Adipose tissue (tissue), 3 donors: ENCODE measurements around the gene RBP7. TPM values are rescaled to one million over a fixed set of nuclear protein-coding genes. Genes with fewer than 3 reads are reported as not detected.
"Not testable (repeated sequence)": the region's sequence is repeated elsewhere in the genome, so short reads cannot be mapped to it uniquely, and the experiment has no call there.

ENCODE experiments used
- H3K27ac ChIP-seq: one replicate; pipeline ENCODE4 v1.5.1; 2013; ENCODE audit warnings: low read depth, low read length
- WGBS, 3 donors: extraction: QIAGEN DNeasy Blood & Tissue Kit; methylation state at CpG; one replicate each; pipeline ENCODE4 v1.1.7; 2013; 5-methylcytosine and 5-hydroxymethylcytosine counted together
- polyA plus RNA-seq, 3 donors: library from polyadenylated mRNA; stranded (reverse); fragments of 200-250 nt; gene quantifications; one replicate each; pipeline ENCODE4 v1.2.3, GENCODE V29; 2013
- donor health status: healthy with polysubstance abuse.
- donor health status: Bipolar disorder and iron deficiency.
- donor health status: healthy.

Gene RBP7
- 100 to 1,000 TPM in 2 of 3 donors, 10 to 100 TPM in 1; 14.7 to 162 (median 139) TPM for polyA plus RNA-seq

- H3K27ac ChIP-seq = no peak within 1 kb of the TSS
- 6 to 10% (median 6%) methylated on average over 55 to 70 of the region's 71 CpGs for WGBS, 3 donors
Observed at GRCh38 chr1:9996624-9997582, at the start of gene RBP7. Gene RBP7, plus strand, starts transcription at chr1:9997228. Its CDS starts 31 bp downstream, at chr1:9997259.

DNA sequence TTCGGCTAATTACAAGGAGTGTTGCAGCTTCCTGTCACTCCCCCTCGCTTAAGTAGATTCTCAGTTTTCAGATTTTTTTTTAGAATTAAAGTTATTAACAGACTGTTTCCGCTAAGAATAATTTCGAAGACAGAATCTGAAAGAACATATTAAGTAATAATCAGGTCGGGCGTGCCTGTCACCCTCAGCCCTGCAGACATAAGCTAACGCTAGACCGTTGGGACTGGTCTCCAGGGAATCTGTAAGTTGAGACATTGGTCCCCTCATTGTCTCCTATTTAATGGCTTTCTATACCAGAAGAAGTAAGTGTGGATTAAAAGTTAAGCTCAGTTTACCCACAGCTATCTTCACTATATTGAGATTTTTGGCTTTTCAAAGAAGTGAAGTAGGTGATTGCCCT, 39.3 kb upstream of the RBP7 start:
- H3K27ac ChIP-seq = no peak overlapping the region
- WGBS, 3 donors = 84 to 92% (median 90%) methylated on average over 8 of the region's 8 CpGs

- WGBS, 3 donors = 70 to 87% (median 80%) methylated on average over 4 of the region's 4 CpGs
- no peak overlapping the region for H3K27ac ChIP-seq
Observed at GRCh38 chr1:9960011-9960410, 37.0 kb upstream of the RBP7 start.

DNA sequence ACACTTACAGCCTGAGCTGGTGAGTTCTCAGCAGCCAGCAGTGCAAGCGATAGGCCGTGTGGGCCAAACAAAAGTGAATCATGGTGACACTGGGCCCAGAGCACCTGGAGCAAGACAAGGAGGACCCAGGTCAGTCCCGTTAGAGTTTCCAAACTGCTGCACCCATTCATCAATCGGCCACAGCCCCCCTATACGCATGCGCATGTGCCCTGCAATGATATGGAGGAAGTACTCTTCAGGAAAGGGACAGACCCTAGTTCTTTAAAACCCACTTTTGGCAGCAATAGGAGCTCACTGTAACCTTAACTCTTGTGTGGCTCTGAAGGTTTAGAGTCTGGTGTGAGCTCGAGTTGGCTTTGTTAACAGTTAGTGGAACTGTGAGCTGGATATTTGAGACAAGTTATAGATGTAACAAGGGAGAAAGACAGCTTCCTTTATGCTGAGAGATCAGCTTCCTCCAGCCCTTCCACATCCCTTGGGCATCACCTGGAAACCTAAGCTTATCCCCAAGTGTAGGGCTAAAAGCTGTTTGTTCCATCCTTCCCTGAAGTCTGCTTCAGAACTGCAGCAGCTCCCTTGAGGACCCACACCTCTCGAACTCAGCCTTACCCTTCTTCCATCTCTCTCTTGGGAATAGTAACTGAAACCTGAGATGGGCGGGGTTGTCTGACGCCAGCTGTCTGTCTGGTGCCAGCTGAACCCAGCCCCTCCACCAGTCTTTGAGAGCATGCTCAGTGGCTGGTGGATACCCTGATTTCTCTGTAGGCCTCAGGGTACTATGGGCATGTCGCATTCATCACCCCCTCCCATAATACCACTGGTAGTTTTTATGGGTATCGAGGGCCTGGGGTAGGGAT, 36.1 kb upstream of the RBP7 start:
- no peak overlapping the region for H3K27ac ChIP-seq
- 81 to 84% (median 83%) methylated on average over 12 of the region's 12 CpGs for WGBS, 3 donors

DNA sequence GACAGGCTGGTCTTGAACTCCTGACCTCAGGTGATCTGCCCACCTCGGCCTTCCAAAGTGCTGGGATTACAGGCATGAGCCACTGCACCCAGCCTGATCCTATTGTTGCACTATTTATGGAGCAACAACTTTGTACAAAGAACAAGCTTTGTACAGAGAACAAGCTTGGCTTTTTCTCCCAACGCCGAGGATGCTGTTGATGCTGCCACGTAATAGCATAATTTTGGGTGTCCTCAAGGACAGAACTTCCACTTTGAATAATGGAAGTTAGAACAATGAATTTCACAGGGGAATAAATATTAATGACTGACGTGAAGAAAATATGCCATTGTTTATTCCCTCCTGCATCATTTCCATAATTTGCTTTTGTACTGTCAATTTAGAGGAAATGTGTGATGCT, 12.8 kb upstream of the RBP7 start:
- 71 to 85% (median 73%) methylated on average over 5 of the region's 5 CpGs for WGBS, 3 donors
- no peak overlapping the region for H3K27ac ChIP-seq

- WGBS, 3 donors = 48 to 54% (median 50%) methylated on average over 5 to 6 of the region's 6 CpGs
- H3K27ac ChIP-seq = no peak overlapping the region
Observed at GRCh38 chr1:9985001-9985400, 12.0 kb upstream of the RBP7 start.

GRCh38 chr1:9989773-9990172, 7.3 kb upstream of the RBP7 start:
- H3K27ac ChIP-seq = no peak overlapping the region
- WGBS, 3 donors = 85 to 91% (median 88%) methylated on average over 5 of the region's 5 CpGs

- H3K27ac ChIP-seq = no peak overlapping the region
- 18 to 33% (median 22%) methylated on average over 2 of the region's 2 CpGs for WGBS, 3 donors
Observed at GRCh38 chr1:9990944-9991343, 6.1 kb upstream of the RBP7 start.

DNA sequence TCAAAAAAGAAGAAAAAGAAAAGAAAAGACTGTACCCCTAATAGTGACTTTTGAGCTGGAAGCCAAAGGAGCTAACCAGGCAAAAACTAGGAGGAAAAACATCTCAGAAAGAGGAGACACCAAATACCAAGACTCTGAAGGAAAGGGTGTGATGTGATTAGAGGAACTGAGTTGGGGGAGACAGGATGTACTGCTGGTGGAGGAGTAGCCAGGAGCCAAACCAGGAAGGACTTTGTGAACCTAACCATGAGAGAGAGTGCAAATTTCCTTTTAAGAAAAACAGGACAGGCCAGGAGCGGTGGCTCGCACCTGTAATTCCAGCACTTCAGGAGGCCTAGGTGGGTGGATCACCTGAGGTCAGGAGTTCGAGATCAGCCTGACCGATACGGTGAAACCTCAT, 4.1 kb upstream of the RBP7 start:
- WGBS, 3 donors = 55 to 89% (median 63%) methylated on average over 5 of the region's 5 CpGs
- no peak overlapping the region for H3K27ac ChIP-seq

DNA sequence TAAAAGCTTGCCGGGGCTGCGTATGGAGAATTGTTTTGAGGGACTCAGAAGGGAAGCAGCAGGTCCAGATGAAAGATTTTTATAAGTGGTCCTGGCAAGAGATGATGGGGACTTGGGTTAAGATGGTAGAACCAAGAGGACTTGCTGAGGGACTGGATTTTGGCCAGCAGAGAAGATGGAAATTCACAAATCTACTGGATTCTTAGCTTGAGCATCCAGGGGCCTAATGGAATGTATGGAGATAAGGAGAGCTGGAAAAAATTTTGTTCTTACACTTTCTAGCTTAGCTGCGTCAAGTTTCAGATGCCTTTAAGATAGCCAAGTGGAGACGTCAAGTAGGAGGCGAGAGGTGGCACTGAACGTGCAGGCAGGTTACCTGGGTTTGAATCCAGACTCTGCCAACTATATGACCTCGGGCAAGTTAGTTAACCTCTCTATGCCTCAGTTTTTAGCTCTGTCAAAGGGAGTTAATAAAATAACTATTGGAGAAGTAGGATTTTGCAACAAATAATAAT, 3.4 kb upstream of the RBP7 start:
- 79 to 85% (median 83%) methylated on average over 7 of the region's 7 CpGs for WGBS, 3 donors
- no peak overlapping the region for H3K27ac ChIP-seq

DNA sequence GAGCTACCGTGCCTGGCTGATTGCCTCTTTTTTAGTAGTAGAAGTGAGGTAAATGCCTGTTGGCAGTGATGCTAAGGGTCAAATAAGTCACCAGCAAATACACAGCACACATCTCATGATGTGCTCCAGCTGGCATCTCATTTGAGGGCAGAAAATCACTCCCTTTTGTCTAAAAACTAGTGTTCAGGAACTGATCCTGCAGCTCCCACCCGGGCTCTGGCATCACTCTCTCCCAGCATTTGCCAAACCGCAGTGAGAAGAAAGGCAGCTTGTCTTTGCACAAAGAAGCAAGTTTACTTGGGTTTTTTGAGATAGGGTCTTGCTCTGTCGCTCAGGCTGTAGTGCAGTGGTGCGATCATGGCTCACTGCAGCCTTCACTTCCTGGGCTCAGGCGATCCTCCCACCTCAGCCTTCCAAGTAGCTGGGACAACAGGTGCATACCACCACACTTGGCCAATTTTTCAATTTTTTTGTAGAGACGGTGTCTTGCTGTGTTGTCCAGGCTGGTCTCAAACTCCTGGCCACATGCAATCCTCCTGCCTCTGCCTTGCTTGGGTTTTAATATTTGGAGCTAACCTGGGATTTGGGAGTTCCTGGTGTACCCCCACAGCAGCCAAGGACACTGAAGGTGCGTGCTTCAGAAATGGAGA, 4.1 kb downstream of the RBP7 start:
- WGBS, 3 donors = 72 to 77% (median 75%) methylated on average over 8 of the region's 8 CpGs
- no peak overlapping the region for H3K27ac ChIP-seq

DNA sequence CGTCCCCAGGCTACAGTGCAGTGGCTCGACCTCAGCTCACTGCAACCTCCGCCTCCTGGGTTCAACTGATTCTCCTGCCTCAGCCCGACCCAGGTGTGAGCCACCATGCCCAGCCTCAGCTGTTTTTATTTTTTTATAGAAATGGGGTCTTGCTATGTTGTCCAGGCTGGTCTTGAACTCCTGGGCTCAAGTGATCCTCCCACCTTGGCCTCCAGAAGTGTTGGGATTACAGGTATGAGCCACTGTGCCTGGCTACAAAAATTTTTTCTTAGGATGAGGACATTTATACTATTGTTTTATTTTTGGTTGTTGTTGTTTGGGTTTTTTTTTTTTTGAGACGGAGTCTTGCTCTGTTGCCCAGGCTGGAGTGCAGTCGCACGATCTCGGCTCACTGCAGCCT, 8.2 kb downstream of the RBP7 start:
- WGBS, 3 donors = 89 to 92% (median 92%) methylated on average over 8 of the region's 8 CpGs
- not testable (repeated sequence) for H3K27ac ChIP-seq

GRCh38 chr1:10007169-10007568, 10.1 kb downstream of the RBP7 start:
- 27 to 59% (median 51%) methylated on average over 4 of the region's 4 CpGs for WGBS, 3 donors
- H3K27ac ChIP-seq = no peak overlapping the region

DNA sequence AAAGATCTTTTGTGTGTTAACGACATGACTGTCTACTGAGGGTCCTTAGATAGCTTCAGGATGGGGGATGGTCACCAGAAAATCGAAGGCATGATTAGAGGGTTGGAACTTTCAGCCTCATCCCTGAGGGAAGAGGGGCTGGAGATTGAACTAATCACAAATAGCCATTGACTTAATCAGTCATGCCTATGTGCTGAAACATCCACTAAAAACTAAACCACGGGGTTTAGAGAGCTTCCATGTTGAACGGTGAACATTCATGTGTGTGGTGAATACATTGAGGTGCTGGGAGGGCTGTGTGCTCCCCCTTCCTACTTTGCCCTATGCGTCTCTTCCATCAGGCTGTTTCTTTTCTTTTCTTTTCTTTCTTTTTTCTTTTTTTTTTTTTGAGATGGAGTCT, 17.0 kb downstream of the RBP7 start:
- H3K27ac ChIP-seq = no peak overlapping the region
- 86 to 91% (median 88%) methylated on average over 5 of the region's 5 CpGs for WGBS, 3 donors

- H3K27ac ChIP-seq = no peak overlapping the region
Observed at GRCh38 chr1:10019561-10019960, 22.5 kb downstream of the RBP7 start.

- WGBS, 3 donors = 81 to 90% (median 87%) methylated on average over 3 of the region's 3 CpGs
- no peak overlapping the region for H3K27ac ChIP-seq
Observed at GRCh38 chr1:10020086-10020485, 23.1 kb downstream of the RBP7 start.

GRCh38 chr1:10020678-10021077, 23.6 kb downstream of the RBP7 start:
- H3K27ac ChIP-seq = not testable (repeated sequence)
- WGBS, 3 donors = 71 to 74% (median 73%) methylated on average over 2 of the region's 2 CpGs

- WGBS, 3 donors = 85 to 90% (median 85%) methylated on average over 4 of the region's 4 CpGs
- H3K27ac ChIP-seq = not testable (repeated sequence)
Observed at GRCh38 chr1:10021992-10022391, 25.0 kb downstream of the RBP7 start.

GRCh38 chr1:10022656-10023055, 25.6 kb downstream of the RBP7 start:
- 67 to 88% (median 71%) methylated on average over 7 of the region's 7 CpGs for WGBS, 3 donors

More at GRCh38 chr1:10022656-10023055, 25.6 kb downstream of the RBP7 start:
- no peak overlapping the region for H3K27ac ChIP-seq
